NCI-H510A treated with DMSO at 0.1 percent for 48 hours (cell line): Measurements from ENCODE around the gene NSMF.

ENCODE experiments used
- DNase-seq: peaks from one replicate; lab custom pipeline; 2025; lab: John Stamatoyannopoulos, UW

NSMF gene, protein sequence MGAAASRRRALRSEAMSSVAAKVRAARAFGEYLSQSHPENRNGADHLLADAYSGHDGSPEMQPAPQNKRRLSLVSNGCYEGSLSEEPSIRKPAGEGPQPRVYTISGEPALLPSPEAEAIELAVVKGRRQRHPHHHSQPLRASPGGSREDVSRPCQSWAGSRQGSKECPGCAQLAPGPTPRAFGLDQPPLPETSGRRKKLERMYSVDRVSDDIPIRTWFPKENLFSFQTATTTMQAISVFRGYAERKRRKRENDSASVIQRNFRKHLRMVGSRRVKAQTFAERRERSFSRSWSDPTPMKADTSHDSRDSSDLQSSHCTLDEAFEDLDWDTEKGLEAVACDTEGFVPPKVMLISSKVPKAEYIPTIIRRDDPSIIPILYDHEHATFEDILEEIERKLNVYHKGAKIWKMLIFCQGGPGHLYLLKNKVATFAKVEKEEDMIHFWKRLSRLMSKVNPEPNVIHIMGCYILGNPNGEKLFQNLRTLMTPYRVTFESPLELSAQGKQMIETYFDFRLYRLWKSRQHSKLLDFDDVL

DNA sequence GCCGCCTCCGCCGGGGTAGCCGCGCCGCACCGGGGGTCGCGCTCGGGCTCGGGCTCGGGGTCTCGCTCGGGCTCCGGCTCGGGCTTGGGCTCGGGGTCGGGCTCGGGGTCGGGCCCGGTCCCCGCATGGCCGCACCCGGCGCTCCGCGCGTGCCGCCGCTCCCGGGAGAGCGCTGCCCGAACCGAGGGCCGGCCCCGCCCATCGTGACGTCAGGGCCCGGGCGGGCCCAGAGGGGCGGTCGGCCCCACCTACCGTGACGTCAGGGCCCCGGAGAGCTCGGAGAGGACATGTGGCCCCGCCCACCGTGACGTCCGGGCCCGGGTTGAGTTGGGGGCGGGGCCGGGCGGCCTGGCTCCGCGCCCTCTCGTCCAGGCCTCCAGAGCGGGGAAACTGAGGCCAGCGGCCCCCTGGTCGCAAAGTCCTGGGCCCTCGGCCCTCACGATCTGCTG is at the start of gene NSMF:
NSMF (minus strand) TSS at position 183 of the 449 bp plus-strand sequence. CDS start 232 bp downstream, outside the sequence.
- DNase-seq = peak; percentile 86

DNA sequence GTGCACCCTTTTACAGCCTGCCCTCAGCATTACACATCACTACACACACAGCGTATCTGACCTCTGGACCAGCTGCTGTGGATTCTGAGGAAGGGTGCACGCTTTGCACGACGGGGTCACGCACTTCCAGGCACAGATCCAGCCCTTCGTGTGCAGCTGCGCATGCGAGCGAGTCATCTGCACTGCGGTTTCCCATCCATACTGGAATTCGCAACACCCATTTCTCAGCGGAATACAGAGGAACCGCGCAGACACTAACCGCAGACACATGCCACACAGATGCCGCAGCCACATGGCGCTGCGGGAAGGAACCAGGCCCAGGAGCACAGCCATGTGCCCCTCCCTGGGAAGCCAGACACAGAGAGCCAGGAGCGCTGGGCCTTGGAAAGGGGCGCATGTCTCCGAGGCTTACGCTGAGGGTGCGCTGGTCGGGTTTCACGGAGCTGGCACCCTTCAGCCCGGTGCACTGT is 47.6 kb upstream of the NSMF start:
- no peak for DNase-seq

DNA sequence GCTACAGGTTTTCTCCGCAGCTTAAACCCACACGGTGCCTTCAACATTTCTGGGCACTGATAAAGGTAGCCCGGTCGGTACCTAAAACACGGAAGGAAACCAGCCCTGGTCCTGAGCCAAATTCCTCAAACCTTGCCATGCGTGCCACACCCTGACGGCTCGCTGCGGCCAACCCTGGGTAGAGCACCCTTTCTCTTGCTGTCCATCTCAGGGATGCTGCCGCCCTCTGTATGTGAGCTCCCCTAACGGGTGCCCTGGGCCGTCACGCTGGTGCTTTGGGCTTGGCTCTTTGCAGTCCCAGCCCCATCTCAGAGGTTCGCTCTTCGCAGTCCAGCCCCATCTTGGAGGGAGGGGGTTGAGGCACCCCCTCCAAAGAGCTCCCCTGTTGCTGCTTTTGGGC is 47.1 kb upstream of the NSMF start:
- DNase-seq = no peak

- no peak for DNase-seq
These were observed 46.4 kb upstream of the NSMF start for GRCh38 chr9:137505421-137506140.

DNA sequence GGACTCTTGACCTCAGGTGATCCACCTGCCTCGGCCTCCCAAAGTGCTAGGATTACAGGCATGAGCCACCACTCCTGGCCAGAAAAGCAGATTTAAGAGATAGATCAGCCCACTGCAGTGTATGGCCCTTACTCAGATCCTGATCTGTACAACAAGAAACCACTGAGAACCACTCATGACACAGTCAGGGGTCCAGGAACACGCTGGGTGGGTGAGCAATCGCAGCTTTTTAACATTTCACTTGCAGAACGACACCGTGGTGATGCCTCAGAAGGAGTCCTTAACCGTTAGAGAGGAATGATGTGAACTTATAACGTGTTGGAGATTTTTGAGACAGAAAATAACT is 45.3 kb upstream of the NSMF start:
- no peak for DNase-seq

DNA sequence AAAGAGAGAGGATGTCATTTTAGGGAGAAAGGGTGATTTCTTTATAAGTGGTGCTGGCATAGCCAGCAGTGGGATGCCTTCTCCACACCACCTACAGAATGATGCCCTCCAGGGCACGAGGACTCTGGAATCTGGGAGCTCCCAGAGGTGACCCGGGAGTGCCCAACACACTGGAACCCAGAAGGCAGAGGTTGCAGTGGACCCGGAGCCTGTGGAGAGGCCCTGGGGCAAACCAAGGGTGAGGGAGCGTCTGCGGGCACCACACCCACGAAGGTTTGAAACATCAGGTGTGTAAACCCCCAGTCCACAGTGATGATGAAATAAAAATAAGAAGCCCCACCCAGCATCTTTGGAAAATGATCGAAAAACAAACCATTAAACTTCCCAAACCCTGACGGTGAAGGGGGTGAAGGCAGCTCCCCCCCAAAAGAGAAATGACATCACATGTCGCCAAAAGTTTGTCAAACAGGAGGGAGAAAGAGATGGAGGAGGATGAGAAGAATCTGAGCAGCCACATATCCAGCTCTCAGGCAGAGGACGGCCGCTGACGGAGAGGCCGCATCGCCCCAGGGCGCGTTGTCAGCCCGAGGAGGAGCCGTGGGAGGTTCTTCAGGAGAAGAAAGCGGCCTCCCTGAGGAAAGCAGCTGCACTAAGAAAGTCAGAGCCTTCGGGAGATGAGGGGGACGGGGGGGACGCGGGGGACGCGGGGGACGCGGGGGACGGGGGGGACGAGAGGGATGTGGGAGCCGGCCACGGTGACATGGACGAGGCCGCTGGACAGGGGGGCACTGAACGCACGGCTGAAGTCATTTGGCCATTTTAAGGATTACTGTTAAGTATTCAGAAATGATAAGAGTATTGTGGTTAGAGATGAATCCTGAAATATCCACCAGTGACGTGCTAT is 43.1 kb upstream of the NSMF start:
- DNase-seq = no peak

- no peak for DNase-seq
These were observed 42.3 kb upstream of the NSMF start for GRCh38 chr9:137501457-137501856.

- no peak for DNase-seq
These were observed 41.7 kb upstream of the NSMF start for GRCh38 chr9:137500666-137501397.

- no peak for DNase-seq
These were observed 40.9 kb upstream of the NSMF start for GRCh38 chr9:137499858-137500661.

- no peak for DNase-seq
These were observed 40.3 kb upstream of the NSMF start for GRCh38 chr9:137499416-137499815.

- DNase-seq = no peak
These were observed 39.6 kb upstream of the NSMF start for GRCh38 chr9:137498720-137499150.

DNA sequence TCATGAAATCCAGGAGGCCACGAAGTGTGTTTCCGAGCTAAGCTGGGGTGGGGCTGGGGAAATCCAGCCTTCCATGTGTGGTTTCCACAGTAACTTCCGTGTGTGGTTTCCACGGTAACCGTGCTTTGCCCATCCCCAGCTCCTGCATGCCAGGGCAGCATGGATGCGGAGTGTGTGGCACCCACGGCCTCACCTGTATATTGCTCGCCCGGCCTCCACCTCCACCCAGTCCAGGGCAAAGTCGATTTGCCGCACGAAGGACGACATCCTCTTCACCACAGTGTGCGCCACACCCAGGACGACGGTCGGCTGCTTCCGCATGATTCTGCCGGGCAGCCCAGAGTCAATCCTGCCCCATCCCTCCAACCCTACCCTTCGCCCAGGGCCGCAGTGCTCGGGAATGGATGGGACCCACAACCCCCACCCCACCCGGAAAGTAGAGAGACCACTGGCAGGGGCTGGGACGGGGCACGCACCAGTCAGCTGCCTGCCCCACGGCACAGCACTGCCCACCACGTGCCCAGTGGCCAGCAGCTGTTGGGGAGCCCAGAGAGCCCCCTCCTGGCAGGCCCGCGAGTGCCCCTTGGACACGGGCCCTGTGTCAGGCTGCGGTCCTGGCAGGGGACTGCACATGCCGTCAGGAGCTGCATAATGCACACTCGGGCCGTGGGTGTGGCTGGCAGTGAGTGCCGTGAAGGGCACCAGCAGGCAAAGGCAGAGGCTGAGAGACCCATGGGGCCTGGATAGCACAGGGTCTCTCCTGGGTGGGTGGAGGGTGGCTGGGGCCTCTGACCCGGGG is 39.0 kb upstream of the NSMF start:
- DNase-seq = no peak

GRCh38 chr9:137496601-137497375 is 37.7 kb upstream of the NSMF start:
- DNase-seq = no peak

- no peak for DNase-seq
These were observed 35.6 kb upstream of the NSMF start for GRCh38 chr9:137494550-137495351.

DNA sequence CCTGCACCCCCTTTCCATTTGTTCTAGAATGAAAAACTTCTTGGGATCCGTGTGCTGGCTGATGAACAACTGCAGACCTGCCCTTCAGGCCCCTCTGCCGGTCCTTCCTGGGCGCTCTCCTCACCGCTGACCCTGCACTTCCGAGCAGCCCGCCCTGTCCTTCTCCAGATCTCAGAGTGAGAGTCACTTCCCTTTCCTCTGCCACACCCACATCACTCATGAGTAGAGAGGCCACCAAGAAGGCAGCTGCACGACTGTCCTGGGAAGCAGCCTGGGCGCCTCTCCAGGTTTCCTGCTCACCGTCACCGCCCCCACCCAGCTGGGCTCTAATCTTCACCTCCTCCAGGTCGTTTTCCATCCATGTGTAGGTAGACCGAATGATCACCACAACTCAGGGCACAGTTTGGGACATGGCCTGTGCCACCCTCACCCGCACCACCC is 35.0 kb upstream of the NSMF start:
- DNase-seq = no peak

DNA sequence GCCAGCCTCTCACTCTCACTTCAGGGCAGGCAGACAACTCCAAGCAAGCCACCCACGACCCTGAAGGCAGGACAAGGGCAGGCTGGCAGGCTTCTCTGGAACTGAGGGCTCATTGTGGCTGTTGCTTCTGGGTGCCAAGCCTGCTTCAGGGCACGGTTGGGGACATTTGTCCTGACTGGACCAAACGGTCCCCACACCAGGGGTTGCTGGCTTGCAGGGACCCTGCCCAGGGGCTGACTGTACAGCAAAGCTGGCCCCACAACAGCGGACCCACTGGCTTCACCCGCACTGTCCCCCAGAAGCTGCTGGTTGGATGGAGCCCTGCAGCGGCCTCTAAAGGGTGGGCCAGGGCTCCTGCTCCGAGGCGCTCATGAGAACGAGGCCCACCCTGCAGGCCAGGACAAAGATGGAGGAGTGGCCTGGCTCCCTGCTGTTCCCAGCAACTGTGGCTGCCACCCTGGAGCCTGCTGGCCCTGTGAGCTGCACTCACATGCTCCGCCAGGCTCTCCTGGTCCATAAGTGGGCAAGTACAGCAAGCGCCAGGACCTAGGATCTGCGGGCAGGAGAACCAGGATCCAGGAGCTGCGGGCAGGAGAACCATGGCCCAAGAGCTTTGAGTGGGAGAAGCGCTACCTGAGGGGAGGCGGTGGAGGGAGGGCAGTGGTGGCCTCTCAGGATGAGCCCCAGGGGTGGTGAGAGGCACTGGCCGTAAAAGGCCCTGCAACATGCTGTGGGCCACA is 34.4 kb upstream of the NSMF start:
- no peak for DNase-seq
